Keratinocyte (primary cell): ENCODE measurements around the gene EZH1. TPM values are rescaled to one million over a fixed set of nuclear protein-coding genes. Genes with fewer than 3 reads are reported as not detected.

Source experiments
- DNase-seq: peaks from one replicate; pipeline ENCODE4 v3.0.0-alpha.2; 2011; ENCODE audit warnings: low read depth, missing footprints, low spot score
- FAIRE-seq: peaks from 2 replicates; lab custom pipeline; 2011; peaks lifted over from hg19 to GRCh38; lab: Jason Lieb, UNC
- H2AFZ ChIP-seq: 2 replicates; pipeline ENCODE4 v1.6.0; 2012; ENCODE audit warnings: low read length, control low read depth, inconsistent platforms; ENCODE audit not compliant: control insufficient read depth
- H3K27ac ChIP-seq: 2 replicates; pipeline ENCODE4 v1.5.1; 2011; ENCODE audit warnings: low read length; ENCODE audit not compliant: control insufficient read depth, insufficient read depth
- H3K27me3 ChIP-seq: 3 replicates; pipeline ENCODE4 v1.6.0; 2011; ENCODE audit warnings: low read length; ENCODE audit not compliant: control insufficient read depth, insufficient read depth; ENCODE audit errors: extremely low read depth
- H3K36me3 ChIP-seq, 2 experiments: 2 replicates in 1 of 2; 3 replicates in 1 of 2; pipeline ENCODE4 v1.5.1; 2011; ENCODE audit warnings: low read length in 2 of 2, mild to moderate bottlenecking in 1 of 2; ENCODE audit not compliant: control insufficient read depth in 2 of 2, insufficient read depth in 2 of 2; ENCODE audit errors: extremely low read depth in 1 of 2
- H3K4me1 ChIP-seq: 3 replicates; pipeline ENCODE4 v1.5.1; 2011; ENCODE audit warnings: low read length; ENCODE audit not compliant: control insufficient read depth, insufficient read depth; ENCODE audit errors: extremely low read depth
- H3K4me2 ChIP-seq: 3 replicates; pipeline ENCODE4 v1.6.0; 2011; ENCODE audit warnings: low read depth, low read length; ENCODE audit not compliant: control insufficient read depth, insufficient read depth; ENCODE audit errors: extremely low read depth
- H3K4me3 ChIP-seq, 3 experiments: fragments of 200-600 bp in 1 of 3; sonication (generic) in 1 of 3; 2 replicates in 2 of 3; 3 replicates in 1 of 3; pipeline ENCODE4 v1.5.1; 2011 to 2016; ENCODE audit warnings: low read length in 3 of 3, mild to moderate bottlenecking in 3 of 3, control low read depth in 2 of 3, inconsistent platforms in 1 of 3, low read depth in 1 of 3, mixed read lengths in 1 of 3, mixed run types in 1 of 3, moderate library complexity in 1 of 3; ENCODE audit not compliant: control insufficient read depth in 2 of 3, insufficient read depth in 2 of 3; ENCODE audit errors: extremely low read depth in 1 of 3
- H3K79me2 ChIP-seq: 2 replicates; pipeline ENCODE4 v1.6.0; 2012; ENCODE audit warnings: low read length; ENCODE audit not compliant: control insufficient read depth, insufficient read depth
- H3K9ac ChIP-seq: 3 replicates; pipeline ENCODE4 v1.6.0; 2011; ENCODE audit warnings: low read length; ENCODE audit not compliant: control insufficient read depth, insufficient read depth; ENCODE audit errors: extremely low read depth
- H3K9me1 ChIP-seq: 3 replicates; pipeline ENCODE4 v1.6.0; 2011; ENCODE audit warnings: low read length; ENCODE audit not compliant: control insufficient read depth, insufficient read depth; ENCODE audit errors: extremely low read depth
- H3K9me3 ChIP-seq: 2 replicates; pipeline ENCODE4 v1.5.1; 2012; ENCODE audit warnings: low read depth, low read length; ENCODE audit not compliant: control insufficient read depth
- H4K20me1 ChIP-seq: 3 replicates; pipeline ENCODE4 v1.6.0; 2011; ENCODE audit warnings: low read length; ENCODE audit not compliant: control insufficient read depth, insufficient read depth; ENCODE audit errors: extremely low read depth
- CTCF ChIP-seq, 3 experiments: IDR thresholded peaks in 1 of 3; conservative IDR thresholded peaks in 1 of 3; optimal IDR thresholded peaks in 1 of 3; 2 replicates in 2 of 3; 3 replicates in 1 of 3; pipeline versions ENCODE3 to v1.5.1; 2011; ENCODE audit warnings: low read length in 3 of 3, mild to moderate bottlenecking in 3 of 3, moderate library complexity in 2 of 3, control low read depth in 1 of 3, inconsistent platforms in 1 of 3; ENCODE audit not compliant: insufficient read depth in 2 of 3; ENCODE audit errors: extremely low read depth in 1 of 3
- EZH2 ChIP-seq: IDR thresholded peaks from one replicate; pipeline ENCODE4 v1.6.1; 2012; ENCODE audit warnings: inconsistent platforms, mild to moderate bottlenecking, low read length, moderate library complexity
- dilution Hi-C: fragments of 300-500 bp; cut with MboI; formaldehyde crosslinking; loops from one replicate; pipeline ENCODE4 v1.7.0; 2020; ENCODE audit warnings: low sequenced_read_pairs; ENCODE audit not compliant: extremely low pct_ligation_motif_present
- polyA plus RNA-seq, 5 experiments: library from polyadenylated mRNA; depleted of rRNA in 3 of 5; stranded (reverse) in 3 of 5; stranded (forward) in 1 of 5; unstranded in 1 of 5; fragments of >200 nt; gene quantifications; 1 replicate in 1 of 5; 2 replicates in 3 of 5; 3 replicates in 1 of 5; pipeline versions ENCODE4 v1.2.1 to v1.2.3, GENCODE V29; 2011 to 2012; ENCODE audit warnings: missing spikeins in 2 of 5, low read depth in 1 of 5, low replicate concordance in 1 of 5

EZH1 gene
- polyA plus RNA-seq, 1 donor (not counting 4 experiments of a cell fraction or from before 2014, with no cell fraction given) = 18.3 TPM

GRCh38 chr17:42681976-42682721 is 62.7 kb downstream of the EZH1 start, which contains the start of gene CNTNAP1:
CNTNAP1 (plus strand) TSS chr17:42682531; CDS start chr17:42682830, 299 bp downstream.
- FAIRE-seq (no peak), DNase-seq (no peak)
- peak within 1 kb of the TSS; percentile 91 for H3K4me2 ChIP-seq
- H3K9ac ChIP-seq = peak within 1 kb of the TSS; percentile 58
- H3K79me2 ChIP-seq = no peaks in the 10 kb centered on the region
- dilution Hi-C loops = no loop called here
- peak within 1 kb of the TSS; percentile 32 to 59 (median 57) for H3K4me3 ChIP-seq
- peaks cover 33% of the 10 kb centered on the region for H3K4me1 ChIP-seq
- no peaks in the 10 kb centered on the region for H3K9me1 ChIP-seq
- TF ChIP-seq EZH2 (no peak), CTCF (optimal IDR thresholded peaks at IDR 0.05 in 1 of 3, IDR thresholded peaks at IDR 0.05 in 1 of 3, conservative IDR thresholded peaks at IDR 0.05 in 1 of 3; ENCODE audit: extremely low read depth in 1 of 3, insufficient read depth in 2 of 3, low read length in 3 of 3) (no peak)
- H3K9me3 ChIP-seq = no peaks in the 10 kb centered on the region
- H3K36me3 ChIP-seq = no peaks in the 10 kb centered on the region
- H3K27ac ChIP-seq = no peak within 1 kb of the TSS
- H3K27me3 ChIP-seq = no peaks in the 10 kb centered on the region
- H2AFZ ChIP-seq = peak within 1 kb of the TSS; percentile 89
- no peaks in the 10 kb centered on the region for H4K20me1 ChIP-seq

DNA sequence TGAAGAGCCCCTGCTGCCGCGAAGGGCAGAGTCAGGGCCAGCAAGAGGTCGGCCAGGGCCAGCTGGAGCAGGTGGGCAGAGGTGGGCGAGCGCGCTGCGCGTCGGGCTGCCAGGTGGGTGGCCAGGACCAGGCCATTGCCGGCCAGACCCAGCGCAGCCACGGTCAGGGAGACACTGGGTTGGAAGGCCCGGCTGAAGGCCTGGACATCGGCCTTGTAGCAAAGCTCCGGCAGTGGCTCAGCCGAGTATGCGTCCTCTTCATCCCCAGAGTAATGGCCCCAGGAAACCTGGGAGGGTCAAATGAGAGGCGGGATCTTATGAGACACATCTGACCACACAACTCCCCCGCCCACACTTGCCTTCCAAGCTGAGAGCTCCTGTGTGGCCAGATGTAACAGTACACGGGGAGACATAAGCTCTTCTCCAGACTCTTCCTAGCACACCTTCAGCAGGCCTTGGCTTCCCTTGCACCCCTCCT is 64.5 kb downstream of the EZH1 start:
- Histone ChIP-seq H2AFZ (no peak overlapping the region), H3K4me1 (peaks cover 39% of the 10 kb centered on the region), H3K4me3 (no peak overlapping the region), H3K27me3 (no peaks in the 10 kb centered on the region), H3K9me1 (no peaks in the 10 kb centered on the region), H3K27ac (no peak overlapping the region), H3K4me2 (no peak overlapping the region), H3K36me3 (no peaks in the 10 kb centered on the region), H3K9me3 (no peaks in the 10 kb centered on the region), H3K79me2 (peaks cover 13% of the 10 kb centered on the region), H4K20me1 (no peaks in the 10 kb centered on the region), H3K9ac (no peak overlapping the region)
- DNase-seq (no peak), FAIRE-seq (no peak)
- TF ChIP-seq EZH2 = no peak
- dilution Hi-C loops = no loop called here
